WTC11 (cell line): ENCODE data around the gene LCN10. TPM values are rescaled to one million over a fixed set of nuclear protein-coding genes. Genes with fewer than 3 reads are reported as not detected.
"Not testable (repeated sequence)": the region's sequence is repeated elsewhere in the genome, so short reads cannot be mapped to it uniquely, and the experiment has no call there.

ENCODE experiments used
- ATAC-seq: fragments of 200-7000 bp; cut with Tn5 transposase; 2 replicates; pipeline ENCODE4 v1.10.0; 2021; ENCODE audit warnings: mild to moderate bottlenecking, moderate library complexity
- CTCF ChIA-PET: fragments of 300-600 bp; sonication (Branson Sonifier 250); formaldehyde crosslinking; loops from one replicate; lab custom pipeline; 2021; ENCODE audit warnings: antibody characterized with exemption; lab: Charles Lee
- POLR2A ChIA-PET: fragments of 350-600 bp; sonication (Branson Sonifier 250); formaldehyde crosslinking; loops from one replicate; lab custom pipeline; 2021; ENCODE audit warnings: antibody characterized with exemption; lab: Charles Lee
- DNase-seq: peaks from one replicate; pipeline ENCODE4 v3.0.0; 2021; ENCODE audit warnings: low spot score
- H3K27ac Mint-ChIP-seq: 2 replicates; pipeline ENCODE4 v1.8.0; 2021; ENCODE audit warnings: mixed read lengths
- H3K27me3 Mint-ChIP-seq: 2 replicates; pipeline ENCODE4 v1.8.0; 2021; ENCODE audit warnings: low read depth, mild to moderate bottlenecking, moderate library complexity, mixed read lengths
- H3K36me3 Mint-ChIP-seq: 2 replicates; pipeline ENCODE4 v1.8.0; 2021; ENCODE audit warnings: mixed read lengths
- H3K4me1 Mint-ChIP-seq: 2 replicates; pipeline ENCODE4 v1.8.0; 2022; ENCODE audit warnings: mixed read lengths
- H3K4me3 Mint-ChIP-seq: 2 replicates; pipeline ENCODE4 v1.8.0; 2021; ENCODE audit warnings: mild to moderate bottlenecking, moderate library complexity, mixed read lengths
- H3K9me3 Mint-ChIP-seq: 2 replicates; pipeline ENCODE4 v1.8.0; 2021; ENCODE audit warnings: mixed read lengths
- AFF4 ChIP-seq: sonication (generic); formaldehyde crosslinking; IDR thresholded peaks from 2 replicates; pipeline ENCODE4 v1.8.1; 2023; ENCODE audit warnings: mild to moderate bottlenecking, missing genetic modification reagents, borderline replicate concordance
- CBFB ChIP-seq: sonication (generic); formaldehyde crosslinking; IDR thresholded peaks from 2 replicates; pipeline ENCODE4 v1.8.1; 2022; ENCODE audit warnings: mild to moderate bottlenecking, low read depth, missing genetic modification reagents
- FOXK1 ChIP-seq: sonication (generic); formaldehyde crosslinking; IDR thresholded peaks from 2 replicates; pipeline ENCODE4 v1.8.0; 2022; ENCODE audit warnings: mild to moderate bottlenecking, moderate library complexity, missing genetic modification reagents
- GTF2I ChIP-seq: fragments of 250-450 bp; sonication (Bioruptor Pico); conservative IDR thresholded peaks from 2 replicates; pipeline ENCODE4 v1.4.0; 2021; ENCODE audit warnings: mild to moderate bottlenecking
- JAZF1 ChIP-seq: fragments of 250-450 bp; sonication (Bioruptor Pico); IDR thresholded peaks from 2 replicates; pipeline ENCODE4 v1.9.0; 2021; ENCODE audit warnings: moderate library complexity, mild to moderate bottlenecking, inconsistent platforms
- MYBL2 ChIP-seq: sonication (generic); formaldehyde crosslinking; IDR thresholded peaks from 2 replicates; pipeline ENCODE4 v1.8.1; 2023; ENCODE audit warnings: mild to moderate bottlenecking, moderate library complexity, missing genetic modification reagents
- NR1H2 ChIP-seq: sonication (generic); formaldehyde crosslinking; IDR thresholded peaks from 2 replicates; pipeline ENCODE4 v1.9.0; 2021; ENCODE audit warnings: mild to moderate bottlenecking, moderate library complexity, missing genetic modification reagents
- PRDM15 ChIP-seq: sonication (generic); formaldehyde crosslinking; IDR thresholded peaks from 2 replicates; pipeline ENCODE4 v1.8.0; 2022; ENCODE audit warnings: missing genetic modification reagents
- SP1 ChIP-seq: sonication (generic); formaldehyde crosslinking; conservative IDR thresholded peaks from 2 replicates; pipeline ENCODE4 v1.8.1; 2022; ENCODE audit warnings: missing genetic modification reagents
- TEAD4 ChIP-seq: sonication (generic); formaldehyde crosslinking; IDR thresholded peaks from 2 replicates; pipeline ENCODE4 v1.8.0; 2022; ENCODE audit warnings: mild to moderate bottlenecking, missing genetic modification reagents
- ZNF317 ChIP-seq: sonication (generic); formaldehyde crosslinking; IDR thresholded peaks from 2 replicates; pipeline ENCODE4 v1.8.1; 2023; ENCODE audit warnings: low read depth, mild to moderate bottlenecking, moderate library complexity, missing genetic modification reagents, borderline replicate concordance
- ZNF396 ChIP-seq: fragments of 250-450 bp; sonication (Bioruptor Pico); IDR thresholded peaks from 2 replicates; pipeline ENCODE4 v1.8.0; 2021; ENCODE audit warnings: mild to moderate bottlenecking, moderate library complexity, borderline replicate concordance
- ZNF671 ChIP-seq: fragments of 250-450 bp; sonication (Bioruptor Pico); IDR thresholded peaks from 2 replicates; pipeline ENCODE4 v1.8.0; 2021; ENCODE audit warnings: mild to moderate bottlenecking
- total RNA-seq: library from RNA; stranded (reverse); gene quantifications from 3 replicates; pipeline ENCODE4 v1.2.3, GENCODE V29; 2021
- TF ChIP-seq, protein P1 (sequence below): fragments of 250-450 bp; sonication (Bioruptor Pico); IDR thresholded peaks from 2 replicates; pipeline ENCODE4 v1.9.0; 2021; ENCODE audit warnings: mild to moderate bottlenecking
- TF ChIP-seq, protein P2 (sequence below): sonication (generic); formaldehyde crosslinking; IDR thresholded peaks from 2 replicates; pipeline ENCODE4 v1.8.0; 2022; ENCODE audit warnings: mild to moderate bottlenecking, missing genetic modification reagents

Gene LCN10
- total RNA-seq, 1 experiment from 2014 or later = 2.4 TPM

DNA sequence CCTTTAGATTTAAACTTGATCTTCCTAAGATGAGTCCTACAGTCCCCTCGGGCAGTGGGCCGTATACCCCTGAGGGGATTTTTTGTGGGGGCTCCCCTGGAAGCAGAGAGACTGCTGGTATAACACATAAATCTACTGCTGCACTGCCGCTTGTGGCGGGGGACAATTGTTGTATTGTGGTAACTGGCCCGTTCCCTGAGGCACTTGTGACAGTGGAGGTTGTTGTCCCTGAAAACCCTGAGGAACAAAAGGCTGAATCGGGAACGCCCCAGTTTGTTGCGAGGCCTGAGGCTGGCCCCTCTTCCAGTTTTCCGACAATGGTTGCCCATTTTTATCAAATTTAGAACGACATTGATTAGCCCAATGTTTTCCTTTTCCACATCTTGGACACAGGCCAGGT is 43.7 kb upstream of the LCN10 start:
- POLR2A ChIA-PET = no interaction called here
- H3K4me3 Mint-ChIP-seq = no peak overlapping the region
- TF ChIP-seq SP1 (CRISPR knock-in tag) (no peak), ZNF671 (CRISPR knock-in tag) (no peak), AFF4 (CRISPR knock-in tag) (no peak), CBFB (CRISPR knock-in tag) (no peak), FOXK1 (CRISPR knock-in tag) (no peak), PRDM15 (no peak), JAZF1 (CRISPR knock-in tag) (no peak), MYBL2 (CRISPR knock-in tag) (no peak), TEAD4 (CRISPR knock-in tag) (no peak), GTF2I (no peak), NR1H2 (no peak), ZNF396 (CRISPR knock-in tag) (no peak), ZNF317 (CRISPR knock-in tag) (no peak)
- TF ChIP-seq, protein P1, sequence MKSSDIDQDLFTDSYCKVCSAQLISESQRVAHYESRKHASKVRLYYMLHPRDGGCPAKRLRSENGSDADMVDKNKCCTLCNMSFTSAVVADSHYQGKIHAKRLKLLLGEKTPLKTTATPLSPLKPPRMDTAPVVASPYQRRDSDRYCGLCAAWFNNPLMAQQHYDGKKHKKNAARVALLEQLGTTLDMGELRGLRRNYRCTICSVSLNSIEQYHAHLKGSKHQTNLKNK (CRISPR knock-in tag) = no peak
- TF ChIP-seq, protein P2, sequence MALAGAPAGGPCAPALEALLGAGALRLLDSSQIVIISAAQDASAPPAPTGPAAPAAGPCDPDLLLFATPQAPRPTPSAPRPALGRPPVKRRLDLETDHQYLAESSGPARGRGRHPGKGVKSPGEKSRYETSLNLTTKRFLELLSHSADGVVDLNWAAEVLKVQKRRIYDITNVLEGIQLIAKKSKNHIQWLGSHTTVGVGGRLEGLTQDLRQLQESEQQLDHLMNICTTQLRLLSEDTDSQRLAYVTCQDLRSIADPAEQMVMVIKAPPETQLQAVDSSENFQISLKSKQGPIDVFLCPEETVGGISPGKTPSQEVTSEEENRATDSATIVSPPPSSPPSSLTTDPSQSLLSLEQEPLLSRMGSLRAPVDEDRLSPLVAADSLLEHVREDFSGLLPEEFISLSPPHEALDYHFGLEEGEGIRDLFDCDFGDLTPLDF = no peak
- TF ChIP-seq, all 79 proteins: peak for 0
- Mint-ChIP-seq H3K27me3 (peaks cover 9% of the 10 kb centered on the region), H3K27ac (no peak overlapping the region), H3K9me3 (no peaks in the 10 kb centered on the region), H3K4me1 (peaks cover 9% of the 10 kb centered on the region), H3K36me3 (no peaks in the 10 kb centered on the region)
- CTCF ChIA-PET = interaction anchor here (1.2 to 1.4 kb wide), 2 partner anchors 17 to 243 kb away, joined by 3 to 5 read pairs; no protein-coding TSS in a partner anchor
- DNase-seq (no peak), ATAC-seq (no peak)

- H3K4me1 Mint-ChIP-seq, ATAC-seq, H3K9me3 Mint-ChIP-seq, H3K36me3 Mint-ChIP-seq, POLR2A ChIA-PET, H3K4me3 Mint-ChIP-seq, H3K27ac Mint-ChIP-seq, DNase-seq: not testable (repeated sequence)
- H3K27me3 Mint-ChIP-seq = peaks cover 15% of the 10 kb centered on the region
- CTCF ChIA-PET = interaction anchor here (0.7 to 1.4 kb wide), 4 partner anchors 8 to 244 kb away, joined by 3 to 5 read pairs (median 4); no protein-coding TSS in a partner anchor
Measured at GRCh38 chr9:136785565-136786355, 43.0 kb upstream of the LCN10 start.
